SK-N-SH treated with all-trans-retinoic acid at 6 μM for 48 hours (cell line): ENCODE measurements around the gene KRT35.

Source experiments
- CSDC2 ChIP-seq: fragments of 250-450 bp; sonication (Bioruptor Pico); IDR thresholded peaks from 2 replicates; pipeline ENCODE4 v1.5.0; 2020; ENCODE audit warnings: mild to moderate bottlenecking, moderate library complexity
- OSR1 ChIP-seq: fragments of 250-450 bp; sonication (Bioruptor Pico); IDR thresholded peaks from 2 replicates; pipeline ENCODE4 v1.8.0; 2022; ENCODE audit warnings: moderate library complexity, mild to moderate bottlenecking, inconsistent platforms
- SNAI2 ChIP-seq: fragments of 250-450 bp; sonication (Bioruptor Pico); IDR thresholded peaks from 2 replicates; pipeline ENCODE4 v1.5.0; 2020; ENCODE audit warnings: mild to moderate bottlenecking, moderate library complexity
- TOX ChIP-seq: fragments of 250-450 bp; sonication (Bioruptor Pico); IDR thresholded peaks from 2 replicates; pipeline ENCODE4 v1.8.0; 2021; ENCODE audit warnings: mild to moderate bottlenecking, moderate library complexity, borderline replicate concordance
- ZNF565 ChIP-seq: fragments of 450-650 bp; formaldehyde crosslinking; conservative IDR thresholded peaks from 2 replicates; pipeline ENCODE4 v1.5.0; 2020; ENCODE audit warnings: low read depth, mild to moderate bottlenecking, moderate library complexity
- TF ChIP-seq, protein P1 (sequence below): fragments of 250-450 bp; sonication (Bioruptor Pico); IDR thresholded peaks from 2 replicates; pipeline ENCODE4 v1.5.0; 2020; ENCODE audit warnings: mild to moderate bottlenecking, moderate library complexity
- TF ChIP-seq, protein P2 (sequence below): fragments of 250-450 bp; sonication (Bioruptor Pico); IDR thresholded peaks from 2 replicates; pipeline ENCODE4 v1.8.0; 2021; ENCODE audit warnings: low read depth, mild to moderate bottlenecking, moderate library complexity, borderline replicate concordance

DNA sequence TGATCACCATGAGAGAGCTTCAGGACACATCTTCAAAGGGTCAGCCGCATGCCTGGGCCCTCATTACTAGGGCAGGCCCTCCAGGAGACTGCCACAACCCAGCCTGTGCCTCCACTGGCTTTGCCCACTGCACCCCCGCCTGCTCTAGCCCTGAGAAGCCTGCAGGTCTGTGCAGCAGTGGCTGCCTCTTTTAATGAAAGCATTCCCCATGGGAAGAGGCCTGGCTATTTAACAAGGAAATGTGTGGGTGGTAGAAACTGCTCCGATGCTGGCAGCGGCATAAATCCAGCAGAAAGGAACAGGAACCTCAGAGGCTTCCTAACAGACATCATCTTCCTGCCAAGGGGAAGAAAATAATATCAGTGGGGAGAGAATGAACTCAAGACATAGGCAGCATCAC is 13.4 kb downstream of the KRT35 start:
- TF ChIP-seq TOX (CRISPR knock-in tag) (no peak), ZNF565 (CRISPR knock-in tag) (no peak), SNAI2 (CRISPR knock-in tag) (no peak), CSDC2 (no peak), OSR1 (CRISPR knock-in tag) (no peak)
- TF ChIP-seq, protein P1, sequence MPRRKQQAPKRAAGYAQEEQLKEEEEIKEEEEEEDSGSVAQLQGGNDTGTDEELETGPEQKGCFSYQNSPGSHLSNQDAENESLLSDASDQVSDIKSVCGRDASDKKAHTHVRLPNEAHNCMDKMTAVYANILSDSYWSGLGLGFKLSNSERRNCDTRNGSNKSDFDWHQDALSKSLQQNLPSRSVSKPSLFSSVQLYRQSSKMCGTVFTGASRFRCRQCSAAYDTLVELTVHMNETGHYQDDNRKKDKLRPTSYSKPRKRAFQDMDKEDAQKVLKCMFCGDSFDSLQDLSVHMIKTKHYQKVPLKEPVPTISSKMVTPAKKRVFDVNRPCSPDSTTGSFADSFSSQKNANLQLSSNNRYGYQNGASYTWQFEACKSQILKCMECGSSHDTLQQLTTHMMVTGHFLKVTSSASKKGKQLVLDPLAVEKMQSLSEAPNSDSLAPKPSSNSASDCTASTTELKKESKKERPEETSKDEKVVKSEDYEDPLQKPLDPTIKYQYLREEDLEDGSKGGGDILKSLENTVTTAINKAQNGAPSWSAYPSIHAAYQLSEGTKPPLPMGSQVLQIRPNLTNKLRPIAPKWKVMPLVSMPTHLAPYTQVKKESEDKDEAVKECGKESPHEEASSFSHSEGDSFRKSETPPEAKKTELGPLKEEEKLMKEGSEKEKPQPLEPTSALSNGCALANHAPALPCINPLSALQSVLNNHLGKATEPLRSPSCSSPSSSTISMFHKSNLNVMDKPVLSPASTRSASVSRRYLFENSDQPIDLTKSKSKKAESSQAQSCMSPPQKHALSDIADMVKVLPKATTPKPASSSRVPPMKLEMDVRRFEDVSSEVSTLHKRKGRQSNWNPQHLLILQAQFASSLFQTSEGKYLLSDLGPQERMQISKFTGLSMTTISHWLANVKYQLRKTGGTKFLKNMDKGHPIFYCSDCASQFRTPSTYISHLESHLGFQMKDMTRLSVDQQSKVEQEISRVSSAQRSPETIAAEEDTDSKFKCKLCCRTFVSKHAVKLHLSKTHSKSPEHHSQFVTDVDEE (CRISPR knock-in tag): no peak
- TF ChIP-seq, protein P2, sequence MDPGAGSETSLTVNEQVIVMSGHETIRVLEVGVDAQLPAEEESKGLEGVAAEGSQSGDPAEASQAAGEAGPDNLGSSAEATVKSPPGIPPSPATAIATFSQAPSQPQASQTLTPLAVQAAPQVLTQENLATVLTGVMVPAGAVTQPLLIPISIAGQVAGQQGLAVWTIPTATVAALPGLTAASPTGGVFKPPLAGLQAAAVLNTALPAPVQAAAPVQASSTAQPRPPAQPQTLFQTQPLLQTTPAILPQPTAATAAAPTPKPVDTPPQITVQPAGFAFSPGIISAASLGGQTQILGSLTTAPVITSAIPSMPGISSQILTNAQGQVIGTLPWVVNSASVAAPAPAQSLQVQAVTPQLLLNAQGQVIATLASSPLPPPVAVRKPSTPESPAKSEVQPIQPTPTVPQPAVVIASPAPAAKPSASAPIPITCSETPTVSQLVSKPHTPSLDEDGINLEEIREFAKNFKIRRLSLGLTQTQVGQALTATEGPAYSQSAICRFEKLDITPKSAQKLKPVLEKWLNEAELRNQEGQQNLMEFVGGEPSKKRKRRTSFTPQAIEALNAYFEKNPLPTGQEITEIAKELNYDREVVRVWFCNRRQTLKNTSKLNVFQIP (CRISPR knock-in tag): no peak
